Suprapubic skin (tissue), 4 donors: ENCODE measurements around the gene HCFC1.

ENCODE experiments used
- EP300 ChIP-seq: sonication (generic); formaldehyde crosslinking; IDR thresholded peaks from one replicate; pipeline ENCODE4 v1.6.1; 2017; ENCODE audit warnings: antibody characterized with exemption
- POLR2A ChIP-seq, 2 donors: fragments of 450-650 bp; IDR thresholded peaks; one replicate each; pipeline ENCODE4 v1.6.1; 2017; ENCODE audit warnings: antibody characterized with exemption in 2 of 2, mild to moderate bottlenecking in 2 of 2, moderate library complexity in 2 of 2
- POLR2AphosphoS5 ChIP-seq, 3 donors: sonication (generic); formaldehyde crosslinking; IDR thresholded peaks; one replicate each; pipeline ENCODE4 v1.6.1; 2017; ENCODE audit warnings: antibody characterized with exemption in 3 of 3
- TF ChIP-seq, protein P1 (sequence below), 2 donors: fragments of 200-600 bp in 1 of 2; fragments of 450-650 bp in 1 of 2; sonication (generic) in 1 of 2; IDR thresholded peaks; one replicate each; pipeline ENCODE4 v1.5.1; 2016 to 2019; ENCODE audit warnings: antibody characterized with exemption in 2 of 2, mild to moderate bottlenecking in 1 of 2, moderate library complexity in 1 of 2

DNA sequence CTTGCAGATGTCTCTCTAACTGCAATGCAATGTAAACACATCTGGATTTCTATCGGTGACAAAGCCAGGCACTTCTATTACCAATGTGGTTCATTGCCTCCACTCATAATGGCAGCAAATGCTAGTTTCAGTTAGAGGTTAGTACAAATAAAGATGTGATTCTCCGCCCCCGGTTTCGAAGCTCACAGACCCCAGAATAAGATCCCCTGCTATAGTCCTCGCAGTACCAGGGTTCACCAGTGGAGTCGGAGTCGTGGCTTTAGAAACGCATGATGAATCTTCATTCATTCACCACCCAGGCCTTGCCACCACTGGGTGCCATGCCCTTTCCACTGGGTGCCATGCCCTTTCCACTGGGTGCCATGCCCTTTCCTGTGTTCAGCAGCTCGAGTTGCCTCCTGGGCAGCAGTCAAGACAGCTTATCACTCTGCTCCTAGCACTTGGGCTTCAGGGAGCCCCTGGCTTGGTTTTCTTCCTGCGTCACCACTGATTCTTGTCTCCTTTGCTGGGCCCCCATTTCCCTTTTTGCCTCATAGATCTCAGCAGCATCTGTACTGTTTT lies 33.3 kb downstream of the HCFC1 start:
- TF ChIP-seq, protein P1, sequence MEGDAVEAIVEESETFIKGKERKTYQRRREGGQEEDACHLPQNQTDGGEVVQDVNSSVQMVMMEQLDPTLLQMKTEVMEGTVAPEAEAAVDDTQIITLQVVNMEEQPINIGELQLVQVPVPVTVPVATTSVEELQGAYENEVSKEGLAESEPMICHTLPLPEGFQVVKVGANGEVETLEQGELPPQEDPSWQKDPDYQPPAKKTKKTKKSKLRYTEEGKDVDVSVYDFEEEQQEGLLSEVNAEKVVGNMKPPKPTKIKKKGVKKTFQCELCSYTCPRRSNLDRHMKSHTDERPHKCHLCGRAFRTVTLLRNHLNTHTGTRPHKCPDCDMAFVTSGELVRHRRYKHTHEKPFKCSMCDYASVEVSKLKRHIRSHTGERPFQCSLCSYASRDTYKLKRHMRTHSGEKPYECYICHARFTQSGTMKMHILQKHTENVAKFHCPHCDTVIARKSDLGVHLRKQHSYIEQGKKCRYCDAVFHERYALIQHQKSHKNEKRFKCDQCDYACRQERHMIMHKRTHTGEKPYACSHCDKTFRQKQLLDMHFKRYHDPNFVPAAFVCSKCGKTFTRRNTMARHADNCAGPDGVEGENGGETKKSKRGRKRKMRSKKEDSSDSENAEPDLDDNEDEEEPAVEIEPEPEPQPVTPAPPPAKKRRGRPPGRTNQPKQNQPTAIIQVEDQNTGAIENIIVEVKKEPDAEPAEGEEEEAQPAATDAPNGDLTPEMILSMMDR (IDR thresholded peaks at IDR 0.05), result no peak
- TF ChIP-seq POLR2A (IDR thresholded peaks at IDR 0.05) (no peak), POLR2AphosphoS5 (IDR thresholded peaks at IDR 0.05) (no peak), EP300 (no peak)
